Hepatocyte (in vitro differentiated cells): ENCODE data around the gene NDUFB10. TPM values are rescaled to one million over a fixed set of nuclear protein-coding genes. Genes with fewer than 3 reads are reported as not detected.

Source experiments
- DNase-seq: peaks from one replicate; pipeline ENCODE4 v3.0.0-alpha.2; 2016; ENCODE audit warnings: low spot score
- H2AFZ ChIP-seq: fragments of 200-600 bp; sonication (generic); 2 replicates; pipeline ENCODE4 v1.6.0; 2016; ENCODE audit warnings: antibody characterized with exemption, mild to moderate bottlenecking
- H3K27ac ChIP-seq: fragments of 200-600 bp; sonication (generic); 2 replicates; pipeline ENCODE4 v1.5.1; 2016; ENCODE audit warnings: mild to moderate bottlenecking
- H3K27me3 ChIP-seq: fragments of 200-600 bp; sonication (generic); 2 replicates; pipeline ENCODE4 v1.6.1; 2016
- H3K36me3 ChIP-seq: fragments of 200-600 bp; sonication (generic); replicated peaks from 2 replicates; pipeline ENCODE4 v1.5.1; 2016; ENCODE audit warnings: low read depth; ENCODE audit not compliant: insufficient read depth
- H3K4me1 ChIP-seq: fragments of 200-600 bp; sonication (generic); 2 replicates; pipeline ENCODE4 v1.5.1; 2016; ENCODE audit warnings: mild to moderate bottlenecking, moderate library complexity; ENCODE audit not compliant: insufficient read depth
- H3K4me2 ChIP-seq: fragments of 200-600 bp; sonication (generic); 2 replicates; pipeline ENCODE4 v1.6.0; 2016
- H3K4me3 ChIP-seq: fragments of 200-600 bp; sonication (generic); 2 replicates; pipeline ENCODE4 v1.5.1; 2016; ENCODE audit warnings: mild to moderate bottlenecking
- H3K79me2 ChIP-seq: fragments of 200-600 bp; sonication (generic); 2 replicates; pipeline ENCODE4 v1.6.0; 2017; ENCODE audit warnings: mild to moderate bottlenecking
- H3K9me2 ChIP-seq: fragments of 200-600 bp; sonication (generic); replicated peaks from 2 replicates; pipeline ENCODE4 v1.6.0; 2017; ENCODE audit warnings: mild to moderate bottlenecking; ENCODE audit not compliant: insufficient read depth
- H3K9me3 ChIP-seq: fragments of 200-600 bp; sonication (generic); 2 replicates; pipeline ENCODE4 v1.5.1; 2016; ENCODE audit warnings: low read depth, mild to moderate bottlenecking
- H4K20me1 ChIP-seq: fragments of 200-600 bp; sonication (generic); 2 replicates; pipeline ENCODE4 v1.6.0; 2016; ENCODE audit warnings: mild to moderate bottlenecking; ENCODE audit not compliant: insufficient read depth, poor library complexity, severe bottlenecking
- CTCF ChIP-seq: fragments of 200-600 bp; sonication (generic); IDR thresholded peaks from 2 replicates; pipeline ENCODE4 v1.5.1; 2016; ENCODE audit warnings: antibody characterized with exemption, mild to moderate bottlenecking; ENCODE audit not compliant: poor library complexity
- EZH2 ChIP-seq: fragments of 200-600 bp; sonication (generic); IDR thresholded peaks from 2 replicates; pipeline ENCODE4 v1.6.1; 2016; ENCODE audit warnings: antibody characterized with exemption, mild to moderate bottlenecking, borderline replicate concordance
- EZH2phosphoT487 ChIP-seq: fragments of 200-600 bp; sonication (generic); IDR thresholded peaks from one replicate; pipeline ENCODE4 v1.6.1; 2018; ENCODE audit warnings: antibody characterized with exemption, mild to moderate bottlenecking, low read depth, moderate library complexity; ENCODE audit not compliant: unreplicated experiment, severe bottlenecking
- WGBS: methylation state at CpG from one replicate; pipeline ENCODE4 v1.1.6; 2016; ENCODE audit warnings: low lambda C conversion rate; ENCODE audit errors: missing lambda C conversion rate; 5-methylcytosine and 5-hydroxymethylcytosine counted together
- polyA plus RNA-seq: library from polyadenylated mRNA; unstranded; fragments of >200 nt; fragmentation: Nextera tagmentation; extraction: Ambion mirVana; gene quantifications from 2 replicates; pipeline ENCODE4 v1.2.1, GENCODE V29; 2016
- total RNA-seq: library from RNA; depleted of rRNA; stranded (reverse); fragments of >200 nt; gene quantifications from 2 replicates; pipeline ENCODE4 v1.2.3, GENCODE V29; 2014

NDUFB10 gene
- total and polyA plus RNA-seq, 2 experiments from 2014 or later = 234 to 244 TPM

DNA sequence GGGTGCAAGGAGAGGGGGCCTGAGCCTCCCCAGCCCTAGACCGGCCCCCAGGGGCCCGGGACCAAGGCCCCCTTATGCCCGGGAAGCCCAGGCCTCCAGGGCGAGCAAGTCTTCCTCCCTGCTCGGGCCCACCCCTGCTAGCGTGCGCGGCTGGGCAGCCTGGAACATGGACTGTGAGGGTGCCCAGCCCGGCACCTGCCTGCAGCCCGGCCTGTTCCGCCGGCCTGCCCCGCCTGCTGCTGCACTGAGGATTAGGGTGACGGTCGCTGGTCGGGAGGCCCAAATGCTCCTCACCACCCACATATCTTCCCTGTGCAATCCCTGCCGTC lies 47.2 kb upstream of the NDUFB10 start:
- Histone ChIP-seq H3K4me3 (no peak overlapping the region), H3K4me1 (peaks cover 11% of the 10 kb centered on the region), H3K27me3 (peaks cover 27% of the 10 kb centered on the region), H3K4me2 (no peak overlapping the region), H3K36me3 (no peaks in the 10 kb centered on the region), H3K27ac (no peak overlapping the region), H3K9me3 (no peaks in the 10 kb centered on the region), H2AFZ (no peak overlapping the region), H3K79me2 (no peaks in the 10 kb centered on the region), H3K9me2 (no peaks in the 10 kb centered on the region), H4K20me1 (no peaks in the 10 kb centered on the region)
- WGBS = 93% methylated on average over 10 of the region's 17 CpGs
- no peak for DNase-seq
- TF ChIP-seq EZH2 = no peak
- TF ChIP-seq EZH2phosphoT487 = no peak
- no peak for TF ChIP-seq CTCF

DNA sequence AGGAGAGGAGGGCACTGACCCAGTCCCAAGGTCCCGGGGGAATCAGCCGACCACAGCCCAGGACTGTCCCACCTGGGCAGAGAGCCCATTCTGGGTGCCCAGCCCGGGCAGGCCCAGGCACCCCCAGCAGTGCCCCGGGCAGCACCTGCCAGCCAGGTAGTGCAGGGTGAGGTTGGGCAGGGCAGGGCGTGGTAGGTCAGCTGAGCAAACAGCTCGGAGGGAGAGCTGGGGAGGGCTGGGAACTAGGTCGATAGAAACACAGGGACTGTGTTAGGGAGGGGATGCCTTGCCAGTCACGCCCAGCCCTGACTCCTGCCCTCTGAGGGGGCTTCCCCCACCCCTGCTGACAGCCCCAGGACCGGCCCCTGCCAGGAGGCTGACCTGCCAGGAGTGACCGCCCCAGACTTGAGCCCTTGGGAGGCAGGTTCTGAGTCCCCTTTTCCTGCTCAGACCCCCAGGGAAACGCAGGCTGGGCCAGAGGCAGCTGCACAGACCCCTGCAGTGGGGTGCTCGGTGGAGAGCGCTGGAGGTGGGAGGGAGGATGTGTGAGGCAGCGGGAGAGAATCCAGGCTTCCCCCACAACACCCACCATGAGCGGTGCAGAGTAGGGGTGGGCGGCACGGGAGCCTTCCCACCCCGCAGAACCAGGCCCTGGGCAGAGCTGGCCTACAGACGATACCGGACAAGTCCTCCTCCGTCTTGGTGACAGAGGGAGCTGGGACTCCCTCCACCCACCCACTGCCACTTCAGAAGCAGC lies 45.8 kb upstream of the NDUFB10 start:
- no peaks in the 10 kb centered on the region for H3K9me3 ChIP-seq
- H4K20me1 ChIP-seq = no peaks in the 10 kb centered on the region
- H3K9me2 ChIP-seq = no peaks in the 10 kb centered on the region
- no peak overlapping the region for H3K27ac ChIP-seq
- TF ChIP-seq EZH2phosphoT487 = no peak
- TF ChIP-seq EZH2 = no peak
- no peak for TF ChIP-seq CTCF
- DNase-seq = peak; percentile 61
- H3K27me3 ChIP-seq = peaks cover 35% of the 10 kb centered on the region
- H3K4me2 ChIP-seq = no peak overlapping the region
- no peaks in the 10 kb centered on the region for H3K79me2 ChIP-seq
- no peak overlapping the region for H3K4me3 ChIP-seq
- H3K36me3 ChIP-seq = no peaks in the 10 kb centered on the region
- peaks cover 13% of the 10 kb centered on the region for H3K4me1 ChIP-seq
- no peak overlapping the region for H2AFZ ChIP-seq
- 63% methylated on average over 20 of the region's 21 CpGs for WGBS

DNA sequence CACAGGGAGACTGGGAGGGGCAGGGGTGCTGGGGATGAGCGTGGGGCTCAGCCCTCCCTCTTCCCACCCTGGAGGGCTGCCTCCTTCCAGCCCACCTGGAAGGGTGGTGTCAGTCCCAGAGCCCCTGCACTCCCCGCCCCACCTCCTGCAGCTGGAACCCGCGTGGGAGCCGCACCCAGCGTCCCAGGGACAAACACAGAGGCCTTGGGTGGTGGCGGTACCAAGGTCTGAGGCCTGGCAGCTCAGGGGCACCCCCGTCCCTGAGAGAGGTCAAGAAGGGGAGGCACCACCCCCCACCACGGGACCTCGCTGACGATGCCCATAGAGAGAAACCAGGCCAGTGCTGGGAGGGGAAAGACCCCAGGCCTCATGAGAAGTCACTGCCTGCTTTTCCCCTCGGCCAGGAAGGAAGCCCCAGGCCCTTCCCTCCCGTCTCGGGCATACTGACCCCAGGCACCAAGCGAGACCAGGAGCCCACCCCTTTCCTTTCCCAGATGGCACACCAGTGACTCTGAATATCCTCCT lies 45.2 kb upstream of the NDUFB10 start:
- Histone ChIP-seq H4K20me1 (no peaks in the 10 kb centered on the region), H3K4me3 (no peak overlapping the region), H3K9me2 (no peaks in the 10 kb centered on the region), H3K36me3 (no peaks in the 10 kb centered on the region), H3K27ac (no peak overlapping the region), H3K4me2 (no peak overlapping the region), H3K4me1 (peaks cover 14% of the 10 kb centered on the region), H3K27me3 (peaks cover 41% of the 10 kb centered on the region), H3K9me3 (no peaks in the 10 kb centered on the region), H2AFZ (no peak overlapping the region), H3K79me2 (no peaks in the 10 kb centered on the region)
- TF ChIP-seq EZH2 (no peak), CTCF (no peak), EZH2phosphoT487 (no peak)
- WGBS = 79% methylated on average over 14 of the region's 15 CpGs
- DNase-seq = no peak
